Upper lobe of right lung (tissue), 1 donor: Measurements from ENCODE around the gene APCDD1. TPM values are rescaled to one million over a fixed set of nuclear protein-coding genes. Genes with fewer than 3 reads are reported as not detected.

ENCODE experiments used
- ATAC-seq: fragments of 200-7000 bp; cut with Tn5 transposase; one replicate; pipeline ENCODE4 v1.9.1; 2020; ENCODE audit warnings: mild to moderate bottlenecking, moderate library complexity
- DNase-seq: peaks from one replicate; pipeline ENCODE4 v3.0.0-alpha.2; 2020
- H3K27ac ChIP-seq: fragments of 200-600 bp; one replicate; pipeline ENCODE4 v1.8.0; 2022
- H3K27me3 ChIP-seq: fragments of 200-600 bp; one replicate; pipeline ENCODE4 v1.8.0; 2022; ENCODE audit warnings: mild to moderate bottlenecking
- H3K36me3 ChIP-seq: fragments of 200-600 bp; one replicate; pipeline ENCODE4 v1.8.0; 2022
- H3K4me1 ChIP-seq: fragments of 200-600 bp; one replicate; pipeline ENCODE4 v1.8.0; 2022
- H3K4me3 ChIP-seq: fragments of 200-600 bp; one replicate; pipeline ENCODE4 v1.8.0; 2022; ENCODE audit warnings: mild to moderate bottlenecking
- H3K9me3 ChIP-seq: fragments of 200-600 bp; one replicate; pipeline ENCODE4 v1.8.0; 2022
- intact Hi-C: fragments of 100-400 bp; cut with DNase I; formaldehyde crosslinking; loops from one replicate; pipeline ENCODE4 v1.11.0; 2022
- total RNA-seq: library from RNA; stranded (reverse); fragmentation: NEBNext Ultra II Directional; extraction: Animal tissue kit (Norgen Biotek cat#: 25700); gene quantifications from one replicate; pipeline ENCODE4 v1.2.1, GENCODE V29; 2021
- TF ChIP-seq, protein P1 (sequence below): fragments of 200-600 bp; IDR thresholded peaks from one replicate; pipeline ENCODE4 v1.8.0; 2022; ENCODE audit warnings: antibody characterized with exemption
- donor health status: DM: no; HTN: yes; CAD: no; lungs with severe emphysema.

APCDD1 gene
- total RNA-seq, 1 donor from 2014 or later, result 27.6 TPM

DNA sequence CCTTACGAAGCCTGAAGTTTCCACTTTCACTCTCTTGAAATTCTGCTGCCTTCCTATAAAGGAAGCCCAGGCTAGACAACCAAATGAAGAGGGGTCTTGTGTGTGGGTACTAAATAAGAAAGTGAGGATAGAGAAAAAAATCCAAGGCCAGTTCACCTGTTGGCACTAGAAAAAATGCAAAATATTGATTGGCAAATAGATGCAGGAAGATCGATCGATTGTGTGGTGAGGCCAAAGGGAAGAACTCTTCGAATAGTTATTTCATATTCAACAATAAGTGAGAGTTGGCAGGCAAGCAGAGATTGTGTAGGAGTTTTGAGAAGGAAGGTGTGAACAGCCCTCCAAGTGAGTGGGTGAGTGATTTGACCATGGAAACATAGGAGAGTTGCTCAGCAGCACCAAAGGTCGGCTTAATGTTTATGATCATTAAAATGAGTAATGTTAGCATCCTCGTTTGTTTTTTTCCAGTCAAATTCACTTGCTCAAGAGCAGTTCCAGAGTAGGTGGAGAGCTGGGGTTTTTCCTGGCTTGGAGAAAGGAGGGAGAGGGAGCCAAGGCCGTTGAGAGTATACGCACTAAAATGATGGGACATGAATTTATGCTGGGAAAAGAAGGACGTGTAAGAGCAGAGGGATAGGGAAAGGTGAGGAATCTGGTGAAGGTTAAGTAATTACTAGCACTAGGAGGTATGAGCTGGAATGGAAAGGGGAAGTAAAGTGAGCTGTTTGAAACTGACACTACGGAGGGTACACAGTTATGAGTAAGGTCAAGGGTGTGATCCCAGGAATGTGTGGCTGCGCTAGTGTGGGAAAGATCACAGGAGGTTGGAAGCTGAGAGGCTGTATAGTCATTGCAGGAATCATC lies 70.3 kb downstream of the APCDD1 start:
- Histone ChIP-seq H3K9me3 (no peaks in the 10 kb centered on the region), H3K27me3 (no peaks in the 10 kb centered on the region), H3K4me3 (peak overlapping the region; percentile 63), H3K27ac (no peak overlapping the region), H3K36me3 (no peaks in the 10 kb centered on the region), H3K4me1 (peaks cover 31% of the 10 kb centered on the region)
- DNase-seq (no peak), ATAC-seq (no peak)
- TF ChIP-seq, protein P1, sequence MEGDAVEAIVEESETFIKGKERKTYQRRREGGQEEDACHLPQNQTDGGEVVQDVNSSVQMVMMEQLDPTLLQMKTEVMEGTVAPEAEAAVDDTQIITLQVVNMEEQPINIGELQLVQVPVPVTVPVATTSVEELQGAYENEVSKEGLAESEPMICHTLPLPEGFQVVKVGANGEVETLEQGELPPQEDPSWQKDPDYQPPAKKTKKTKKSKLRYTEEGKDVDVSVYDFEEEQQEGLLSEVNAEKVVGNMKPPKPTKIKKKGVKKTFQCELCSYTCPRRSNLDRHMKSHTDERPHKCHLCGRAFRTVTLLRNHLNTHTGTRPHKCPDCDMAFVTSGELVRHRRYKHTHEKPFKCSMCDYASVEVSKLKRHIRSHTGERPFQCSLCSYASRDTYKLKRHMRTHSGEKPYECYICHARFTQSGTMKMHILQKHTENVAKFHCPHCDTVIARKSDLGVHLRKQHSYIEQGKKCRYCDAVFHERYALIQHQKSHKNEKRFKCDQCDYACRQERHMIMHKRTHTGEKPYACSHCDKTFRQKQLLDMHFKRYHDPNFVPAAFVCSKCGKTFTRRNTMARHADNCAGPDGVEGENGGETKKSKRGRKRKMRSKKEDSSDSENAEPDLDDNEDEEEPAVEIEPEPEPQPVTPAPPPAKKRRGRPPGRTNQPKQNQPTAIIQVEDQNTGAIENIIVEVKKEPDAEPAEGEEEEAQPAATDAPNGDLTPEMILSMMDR, result no peak
- intact Hi-C loops, result loop anchor here (5.0 kb wide), 1 partner anchor 552 kb away; no protein-coding TSS in a partner anchor

DNA sequence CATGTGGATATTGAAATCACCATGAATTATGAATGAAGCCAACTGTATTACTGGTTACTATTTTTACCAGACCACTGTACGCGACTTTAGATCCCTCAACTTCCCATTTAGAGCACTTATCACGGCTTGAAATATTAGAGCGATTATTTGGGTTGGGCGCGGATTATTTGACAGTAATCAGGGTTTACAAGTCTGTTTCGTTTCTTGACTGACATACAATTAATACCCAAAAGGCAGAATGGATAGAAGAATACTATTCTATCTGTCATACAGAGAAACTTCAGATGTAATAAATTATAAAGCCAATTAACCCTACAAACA lies 70.9 kb downstream of the APCDD1 start:
- DNase-seq, result no peak
- Histone ChIP-seq H3K9me3 (no peaks in the 10 kb centered on the region), H3K4me3 (peak overlapping the region; percentile 63), H3K27ac (no peak overlapping the region), H3K27me3 (no peaks in the 10 kb centered on the region), H3K4me1 (peaks cover 31% of the 10 kb centered on the region), H3K36me3 (no peaks in the 10 kb centered on the region)
- no peak for ATAC-seq
- intact Hi-C loops, result no loop called here
- TF ChIP-seq, protein P1, result no peak

DNA sequence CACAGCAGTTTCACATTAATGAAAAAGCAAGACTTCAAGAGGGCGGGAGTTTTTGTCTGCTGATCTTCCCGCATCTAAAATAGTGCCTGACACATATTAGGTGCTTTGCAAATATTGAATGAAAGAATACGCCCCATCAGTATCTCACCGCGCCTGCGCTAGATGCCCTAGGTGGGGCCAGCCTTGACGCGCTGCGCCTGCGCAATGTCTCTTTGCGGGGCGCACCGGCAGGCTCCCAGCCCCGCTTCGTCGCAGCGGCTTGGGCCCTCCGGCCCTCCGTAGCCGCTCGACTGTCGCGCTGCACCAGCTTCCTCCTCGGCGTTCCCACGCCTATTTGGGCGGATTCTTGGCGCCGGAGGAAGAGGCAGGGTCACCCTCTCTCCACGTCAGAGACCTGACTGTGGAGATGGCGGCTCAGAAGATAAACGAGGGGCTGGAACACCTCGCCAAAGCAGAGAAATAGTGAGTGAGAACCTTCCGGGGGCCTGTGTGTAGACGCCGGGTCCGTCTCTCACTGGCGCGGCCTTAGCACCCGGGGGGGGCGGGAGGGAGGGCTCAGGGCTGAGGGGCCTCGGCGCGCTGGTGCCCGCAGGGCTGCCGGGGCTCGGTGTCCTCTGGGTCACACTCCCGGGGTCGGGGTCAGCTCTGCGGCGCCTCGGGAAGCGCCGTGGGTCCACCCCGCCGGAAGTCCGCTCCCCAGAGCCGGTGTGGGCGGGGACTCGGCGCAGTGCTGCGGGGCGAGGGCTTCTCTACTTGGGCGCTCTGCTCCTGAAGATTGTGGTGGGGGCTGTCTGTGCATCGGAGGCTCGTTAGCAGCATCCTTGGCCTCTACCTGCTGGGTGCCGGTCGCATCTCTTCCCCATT lies 71.5 kb downstream of the APCDD1 start, which contains the start of gene NAPG:
Gene NAPG (plus strand): TSS at position 331 of the 864 bp plus-strand sequence. CDS start 76 bp downstream, at position 407.
- H3K4me3 ChIP-seq, result peak within 1 kb of the TSS; percentile 63
- no peaks in the 10 kb centered on the region for H3K36me3 ChIP-seq
- ATAC-seq (peak; percentile 97), DNase-seq (peak; percentile 96)
- intact Hi-C loops, result no loop called here
- H3K9me3 ChIP-seq, result no peaks in the 10 kb centered on the region
- peak within 1 kb of the TSS; percentile 86 for H3K27ac ChIP-seq
- TF ChIP-seq, protein P1, result no peak
- peaks cover 37% of the 10 kb centered on the region for H3K4me1 ChIP-seq
- no peaks in the 10 kb centered on the region for H3K27me3 ChIP-seq

DNA sequence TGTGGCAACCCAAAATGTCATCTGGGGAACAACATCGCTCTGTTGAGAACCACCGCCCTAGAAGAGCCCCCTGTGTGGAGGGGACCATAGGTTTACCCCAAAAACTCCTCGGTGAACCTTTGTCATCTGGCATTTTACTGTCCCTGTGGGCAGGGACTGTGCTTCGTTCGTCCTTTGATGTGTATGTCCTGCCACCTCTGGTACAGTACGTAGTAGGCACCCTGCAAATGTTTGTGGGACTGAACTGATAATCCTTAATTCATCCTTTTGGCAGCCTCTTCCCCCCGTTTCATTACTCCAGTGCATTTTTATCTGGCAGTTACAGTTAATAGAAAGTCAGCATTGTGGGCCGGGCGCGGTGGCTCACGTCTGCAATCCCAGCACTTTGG lies 72.1 kb downstream of the APCDD1 start:
- no peaks in the 10 kb centered on the region for H3K27me3 ChIP-seq
- no peak for ATAC-seq
- no peaks in the 10 kb centered on the region for H3K9me3 ChIP-seq
- TF ChIP-seq, protein P1, result no peak
- peaks cover 38% of the 10 kb centered on the region for H3K4me1 ChIP-seq
- intact Hi-C loops, result no loop called here
- peak overlapping the region; percentile 86 for H3K27ac ChIP-seq
- DNase-seq, result no peak
- H3K36me3 ChIP-seq, result peaks cover 4% of the 10 kb centered on the region
- peak overlapping the region; percentile 63 for H3K4me3 ChIP-seq

DNA sequence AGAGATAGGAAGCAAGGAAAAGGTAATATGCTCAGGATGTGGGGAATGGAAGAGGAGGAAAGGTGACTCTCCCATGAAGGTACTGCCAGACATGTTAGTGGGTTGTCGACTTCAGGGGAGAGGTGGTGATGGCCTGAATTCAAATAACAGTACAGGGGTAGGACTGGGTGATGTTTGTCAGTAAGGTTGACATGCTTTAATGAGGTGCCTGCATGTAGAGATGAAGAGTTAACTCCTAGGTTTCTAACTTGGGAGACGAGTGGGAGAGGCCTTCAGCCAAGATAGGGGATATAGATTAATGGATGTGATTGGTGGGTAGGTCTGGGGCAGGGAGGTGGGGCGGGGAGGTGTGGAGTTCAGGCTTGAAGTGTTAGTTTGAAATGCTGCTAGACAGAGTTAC lies 74.0 kb downstream of the APCDD1 start:
- ATAC-seq (no peak), DNase-seq (no peak)
- Histone ChIP-seq H3K9me3 (no peaks in the 10 kb centered on the region), H3K27ac (no peak overlapping the region), H3K27me3 (no peaks in the 10 kb centered on the region), H3K36me3 (peaks cover 8% of the 10 kb centered on the region), H3K4me1 (peaks cover 38% of the 10 kb centered on the region), H3K4me3 (no peak overlapping the region)
- intact Hi-C loops, result no loop called here
- TF ChIP-seq, protein P1, result no peak
